ENCODE measurements around the gene SLC25A34.

Gene SLC25A34

DNA sequence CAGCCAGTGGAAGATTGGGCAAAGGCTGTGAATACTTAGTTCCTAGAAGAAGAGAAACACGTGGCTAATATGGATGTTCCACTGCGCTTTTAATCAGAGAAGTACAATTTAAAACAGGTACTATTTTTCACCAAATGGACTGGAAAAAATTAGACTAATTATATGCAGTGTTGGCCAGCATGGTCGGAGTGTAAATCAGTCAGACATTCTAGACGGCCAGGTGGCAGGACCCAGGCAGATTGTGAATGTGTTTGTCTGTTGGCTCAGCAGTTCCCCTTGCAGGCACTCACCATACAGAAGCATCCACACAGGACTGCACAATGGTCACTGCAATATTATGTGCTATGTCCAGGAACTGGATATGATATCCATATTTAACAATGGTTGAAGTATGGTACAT is 23.9 kb upstream of the SLC25A34 start:
- no peak overlapping the region for H3K9ac ChIP-seq (ENCODE audit: low read depth in 1 of 2, low read length in 2 of 2)
- no peaks in the 10 kb centered on the region for H3K27me3 ChIP-seq (ENCODE audit: control insufficient read depth in 1 of 2, insufficient read depth in 2 of 2, low read length in 2 of 2)
- H3K4me3 ChIP-seq (ENCODE audit: low read depth in 1 of 2, low read length in 2 of 2) = no peak overlapping the region
- H3K36me3 ChIP-seq (ENCODE audit: control insufficient read depth in 1 of 2, insufficient read depth in 2 of 2, low read length in 2 of 2) = peaks cover 8 to 22% of the 10 kb centered on the region in 2 donors
- H3K9me3 ChIP-seq (ENCODE audit: control insufficient read depth in 1 of 2, low read length in 2 of 2) = no peaks in the 10 kb centered on the region
- no peak overlapping the region for H3K27ac ChIP-seq (ENCODE audit: low read depth, low read length)
- no peaks in the 10 kb centered on the region for H3K4me1 ChIP-seq (ENCODE audit: control insufficient read depth in 1 of 2, insufficient read depth in 2 of 2, low read length in 2 of 2)

DNA sequence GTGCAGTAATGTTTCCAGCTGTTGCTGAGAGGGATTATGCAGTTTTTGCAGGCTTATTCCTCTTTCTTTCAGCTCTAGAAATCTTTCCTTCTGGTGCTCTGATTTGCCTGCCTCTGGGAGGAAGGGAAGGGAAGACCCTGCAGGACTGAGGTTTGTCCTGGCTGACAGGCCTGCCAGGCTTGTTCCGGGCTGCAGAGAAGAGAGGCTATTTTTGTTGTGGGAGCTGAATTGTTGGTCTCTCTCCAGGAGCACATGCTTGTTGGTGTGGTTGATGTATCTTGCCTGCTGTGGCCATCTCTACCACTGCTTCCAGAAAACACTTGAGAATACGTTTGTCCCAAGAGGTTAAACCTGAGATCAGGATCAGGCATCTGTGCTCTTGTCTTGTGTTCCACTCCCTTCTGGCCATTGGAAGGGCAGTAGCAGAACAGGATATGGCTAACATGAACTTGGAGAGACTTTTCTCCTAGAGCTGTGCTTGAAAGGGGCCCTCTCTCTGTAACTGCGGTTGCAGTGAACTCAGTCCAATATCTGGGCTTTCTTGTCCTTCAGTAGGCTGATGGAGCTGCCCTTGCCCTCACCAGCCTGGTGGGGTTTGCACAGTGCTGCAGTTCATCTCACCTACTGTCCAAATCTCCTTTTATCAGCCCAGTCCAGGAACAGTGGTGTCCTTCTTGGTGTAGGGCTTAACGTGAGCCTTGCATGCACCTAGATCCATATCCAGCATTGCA is 21.5 kb upstream of the SLC25A34 start:
- no peaks in the 10 kb centered on the region for H3K27me3 ChIP-seq (ENCODE audit: control insufficient read depth in 1 of 2, insufficient read depth in 2 of 2, low read length in 2 of 2)
- H3K9me3 ChIP-seq (ENCODE audit: control insufficient read depth in 1 of 2, low read length in 2 of 2) = no peaks in the 10 kb centered on the region
- H3K27ac ChIP-seq (ENCODE audit: low read depth, low read length) = no peak overlapping the region
- H3K4me3 ChIP-seq (ENCODE audit: low read depth in 1 of 2, low read length in 2 of 2) = no peak overlapping the region
- no peaks in the 10 kb centered on the region for H3K4me1 ChIP-seq (ENCODE audit: control insufficient read depth in 1 of 2, insufficient read depth in 2 of 2, low read length in 2 of 2)
- no peak overlapping the region for H3K9ac ChIP-seq (ENCODE audit: low read depth in 1 of 2, low read length in 2 of 2)
- peaks cover 23 to 43% of the 10 kb centered on the region in 2 donors for H3K36me3 ChIP-seq (ENCODE audit: control insufficient read depth in 1 of 2, insufficient read depth in 2 of 2, low read length in 2 of 2)

GRCh38 chr1:15717418-15718125 is 18.5 kb upstream of the SLC25A34 start:
- Histone ChIP-seq H3K9ac (ENCODE audit: low read depth in 1 of 2, low read length in 2 of 2) (no peak overlapping the region), H3K27me3 (ENCODE audit: control insufficient read depth in 1 of 2, insufficient read depth in 2 of 2, low read length in 2 of 2) (no peaks in the 10 kb centered on the region), H3K36me3 (ENCODE audit: control insufficient read depth in 1 of 2, insufficient read depth in 2 of 2, low read length in 2 of 2) (peaks cover 29 to 68% of the 10 kb centered on the region in 2 donors), H3K9me3 (ENCODE audit: control insufficient read depth in 1 of 2, low read length in 2 of 2) (no peaks in the 10 kb centered on the region), H3K4me1 (ENCODE audit: control insufficient read depth in 1 of 2, insufficient read depth in 2 of 2, low read length in 2 of 2) (no peaks in the 10 kb centered on the region), H3K4me3 (ENCODE audit: low read depth in 1 of 2, low read length in 2 of 2) (no peak overlapping the region), H3K27ac (ENCODE audit: low read depth, low read length) (no peak overlapping the region)

DNA sequence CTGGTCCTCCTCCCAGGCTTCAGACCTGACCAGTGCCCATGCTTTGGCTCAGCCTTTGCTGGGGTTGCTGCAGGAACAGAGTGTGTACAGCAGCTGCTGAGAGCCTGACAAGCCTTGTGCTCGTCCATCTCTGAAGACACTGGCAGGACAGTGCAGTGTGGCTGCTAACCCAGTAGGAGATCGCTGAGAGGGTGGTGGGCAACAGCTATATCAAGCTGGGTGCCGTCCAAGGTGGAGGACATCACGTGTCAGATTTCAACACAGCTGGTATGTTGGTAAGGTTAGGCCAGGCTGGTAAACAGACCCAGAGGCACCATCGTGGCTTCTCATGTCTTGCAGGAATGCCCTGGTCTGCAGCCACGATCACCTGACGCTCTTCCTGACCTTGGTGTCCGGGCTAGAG is 17.9 kb upstream of the SLC25A34 start:
- Histone ChIP-seq H3K27ac (ENCODE audit: low read depth, low read length) (no peak overlapping the region), H3K4me1 (ENCODE audit: control insufficient read depth in 1 of 2, insufficient read depth in 2 of 2, low read length in 2 of 2) (no peaks in the 10 kb centered on the region), H3K27me3 (ENCODE audit: control insufficient read depth in 1 of 2, insufficient read depth in 2 of 2, low read length in 2 of 2) (no peaks in the 10 kb centered on the region), H3K9me3 (ENCODE audit: control insufficient read depth in 1 of 2, low read length in 2 of 2) (no peaks in the 10 kb centered on the region), H3K36me3 (ENCODE audit: control insufficient read depth in 1 of 2, insufficient read depth in 2 of 2, low read length in 2 of 2) (peaks cover 29 to 75% of the 10 kb centered on the region in 2 donors), H3K4me3 (ENCODE audit: low read depth in 1 of 2, low read length in 2 of 2) (no peak overlapping the region), H3K9ac (ENCODE audit: low read depth in 1 of 2, low read length in 2 of 2) (no peak overlapping the region)

DNA sequence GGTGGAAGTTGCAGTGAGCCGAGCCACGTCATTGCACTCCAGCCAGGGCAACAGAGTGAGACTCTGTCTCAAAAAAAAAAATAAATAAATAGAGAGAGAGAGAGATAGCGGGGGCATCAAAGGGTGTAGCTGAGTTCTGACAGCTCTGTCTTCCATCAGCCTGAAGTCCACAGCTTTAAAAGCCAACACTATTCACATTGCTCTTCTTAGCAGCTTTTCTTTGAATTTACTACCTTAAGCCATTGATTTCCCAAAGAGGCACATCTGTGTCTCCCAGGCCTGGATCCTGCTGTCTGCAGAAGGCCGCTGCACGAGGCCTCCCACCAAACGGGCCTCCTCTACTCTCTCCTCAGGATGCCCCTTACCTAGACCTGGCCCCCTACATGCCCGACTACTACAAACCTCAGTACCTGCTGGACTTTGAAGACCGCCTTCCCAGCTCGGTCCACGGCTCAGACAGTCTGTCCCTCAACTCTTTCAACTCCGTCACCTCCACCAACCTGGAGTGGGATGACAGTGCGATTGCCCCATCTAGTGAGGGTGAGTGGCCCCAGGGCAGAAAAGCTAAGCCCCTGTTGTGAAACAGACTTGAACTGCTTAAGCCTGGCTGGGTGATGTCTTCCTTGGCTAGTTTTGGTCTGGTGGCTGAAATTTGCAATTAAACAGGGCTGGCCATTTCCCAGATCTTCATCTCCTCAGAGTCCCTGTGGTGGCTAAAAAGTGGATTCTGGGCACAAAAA is 16.5 kb upstream of the SLC25A34 start:
- Histone ChIP-seq H3K9ac (ENCODE audit: low read depth in 1 of 2, low read length in 2 of 2) (no peak overlapping the region), H3K27ac (ENCODE audit: low read depth, low read length) (no peak overlapping the region), H3K4me3 (ENCODE audit: low read depth in 1 of 2, low read length in 2 of 2) (no peak overlapping the region), H3K36me3 (ENCODE audit: control insufficient read depth in 1 of 2, insufficient read depth in 2 of 2, low read length in 2 of 2) (peaks cover 29 to 82% of the 10 kb centered on the region in 2 donors), H3K9me3 (ENCODE audit: control insufficient read depth in 1 of 2, low read length in 2 of 2) (no peaks in the 10 kb centered on the region), H3K27me3 (ENCODE audit: control insufficient read depth in 1 of 2, insufficient read depth in 2 of 2, low read length in 2 of 2) (no peaks in the 10 kb centered on the region), H3K4me1 (ENCODE audit: control insufficient read depth in 1 of 2, insufficient read depth in 2 of 2, low read length in 2 of 2) (no peaks in the 10 kb centered on the region)

DNA sequence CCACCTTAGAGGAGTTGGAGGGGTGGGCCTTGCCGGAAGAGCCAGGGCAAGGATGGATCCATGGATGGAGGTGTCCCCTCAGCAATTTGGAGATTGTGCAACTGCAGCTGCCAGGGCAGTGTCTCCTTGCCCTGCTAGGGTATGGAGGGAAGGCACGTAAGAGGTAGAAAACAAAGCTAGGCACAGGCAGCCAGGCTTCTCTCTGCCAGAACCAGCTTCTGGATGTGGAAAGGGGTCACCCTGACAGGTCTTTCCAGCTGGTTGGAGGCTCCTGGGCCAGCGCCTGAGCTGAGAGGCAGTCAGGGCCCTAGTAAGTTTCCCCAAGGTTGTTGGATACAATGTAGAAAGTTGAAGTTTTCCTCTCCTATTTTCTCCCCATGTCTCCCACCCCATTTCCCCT is 15.2 kb upstream of the SLC25A34 start:
- Histone ChIP-seq H3K9me3 (ENCODE audit: control insufficient read depth in 1 of 2, low read length in 2 of 2) (no peaks in the 10 kb centered on the region), H3K36me3 (ENCODE audit: control insufficient read depth in 1 of 2, insufficient read depth in 2 of 2, low read length in 2 of 2) (peaks cover 36 to 88% of the 10 kb centered on the region in 2 donors), H3K4me3 (ENCODE audit: low read depth in 1 of 2, low read length in 2 of 2) (no peak overlapping the region), H3K4me1 (ENCODE audit: control insufficient read depth in 1 of 2, insufficient read depth in 2 of 2, low read length in 2 of 2) (no peaks in the 10 kb centered on the region), H3K9ac (ENCODE audit: low read depth in 1 of 2, low read length in 2 of 2) (no peak overlapping the region), H3K27ac (ENCODE audit: low read depth, low read length) (no peak overlapping the region), H3K27me3 (ENCODE audit: control insufficient read depth in 1 of 2, insufficient read depth in 2 of 2, low read length in 2 of 2) (no peaks in the 10 kb centered on the region)

GRCh38 chr1:15722411-15722810 is 13.6 kb upstream of the SLC25A34 start:
- Histone ChIP-seq H3K4me1 (ENCODE audit: control insufficient read depth in 1 of 2, insufficient read depth in 2 of 2, low read length in 2 of 2) (no peaks in the 10 kb centered on the region), H3K27me3 (ENCODE audit: control insufficient read depth in 1 of 2, insufficient read depth in 2 of 2, low read length in 2 of 2) (no peaks in the 10 kb centered on the region), H3K9me3 (ENCODE audit: control insufficient read depth in 1 of 2, low read length in 2 of 2) (no peaks in the 10 kb centered on the region), H3K36me3 (ENCODE audit: control insufficient read depth in 1 of 2, insufficient read depth in 2 of 2, low read length in 2 of 2) (peaks cover 37 to 88% of the 10 kb centered on the region in 2 donors), H3K9ac (ENCODE audit: low read depth in 1 of 2, low read length in 2 of 2) (no peak overlapping the region), H3K4me3 (ENCODE audit: low read depth in 1 of 2, low read length in 2 of 2) (no peak overlapping the region), H3K27ac (ENCODE audit: low read depth, low read length) (no peak overlapping the region)

DNA sequence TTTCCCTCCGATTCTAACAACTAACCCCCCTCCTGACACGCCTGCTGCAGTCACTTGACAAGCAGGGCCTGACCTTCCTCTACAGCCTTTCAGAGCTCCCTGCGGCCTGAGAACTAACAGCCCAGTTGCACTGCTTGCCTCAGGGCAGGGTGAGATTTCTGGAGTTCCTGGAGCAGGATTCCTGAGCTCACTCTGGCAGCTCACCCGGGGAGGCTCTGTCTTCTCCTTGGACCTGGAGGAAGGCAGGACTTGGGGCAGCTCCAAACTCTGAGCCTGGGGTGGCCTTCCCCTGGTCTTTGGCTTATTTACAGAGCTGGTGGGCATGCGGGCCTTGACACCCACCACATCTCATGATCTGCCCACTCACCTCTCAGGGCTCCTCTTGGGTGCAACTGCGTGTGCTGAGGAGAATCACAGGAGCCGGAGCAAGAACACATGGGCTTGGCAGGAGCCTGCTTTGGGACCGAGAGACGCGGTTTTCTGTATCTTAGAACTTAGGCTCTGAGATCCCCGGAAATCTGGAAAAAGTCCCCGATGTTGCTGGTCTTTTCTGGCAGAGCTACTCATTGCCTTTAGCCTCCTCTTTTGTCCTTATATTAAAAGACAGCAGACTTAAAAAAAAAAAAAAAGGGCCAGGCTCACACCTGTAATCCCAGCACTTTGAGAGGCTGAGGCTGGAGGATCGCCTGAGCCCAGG is 13.1 kb upstream of the SLC25A34 start:
- H3K27ac ChIP-seq (ENCODE audit: low read depth, low read length) = no peak overlapping the region
- H3K9me3 ChIP-seq (ENCODE audit: control insufficient read depth in 1 of 2, low read length in 2 of 2) = no peaks in the 10 kb centered on the region
- no peak overlapping the region for H3K9ac ChIP-seq (ENCODE audit: low read depth in 1 of 2, low read length in 2 of 2)
- H3K36me3 ChIP-seq (ENCODE audit: control insufficient read depth in 1 of 2, insufficient read depth in 2 of 2, low read length in 2 of 2) = peaks cover 37 to 88% of the 10 kb centered on the region in 2 donors
- no peaks in the 10 kb centered on the region for H3K4me1 ChIP-seq (ENCODE audit: control insufficient read depth in 1 of 2, insufficient read depth in 2 of 2, low read length in 2 of 2)
- H3K27me3 ChIP-seq (ENCODE audit: control insufficient read depth in 1 of 2, insufficient read depth in 2 of 2, low read length in 2 of 2) = no peaks in the 10 kb centered on the region
- no peak overlapping the region for H3K4me3 ChIP-seq (ENCODE audit: low read depth in 1 of 2, low read length in 2 of 2)

GRCh38 chr1:15723631-15724246 is 12.3 kb upstream of the SLC25A34 start:
- Histone ChIP-seq H3K4me3 (ENCODE audit: low read depth in 1 of 2, low read length in 2 of 2) (no peak overlapping the region), H3K4me1 (ENCODE audit: control insufficient read depth in 1 of 2, insufficient read depth in 2 of 2, low read length in 2 of 2) (no peaks in the 10 kb centered on the region), H3K27me3 (ENCODE audit: control insufficient read depth in 1 of 2, insufficient read depth in 2 of 2, low read length in 2 of 2) (no peaks in the 10 kb centered on the region), H3K27ac (ENCODE audit: low read depth, low read length) (no peak overlapping the region), H3K9me3 (ENCODE audit: control insufficient read depth in 1 of 2, low read length in 2 of 2) (no peaks in the 10 kb centered on the region), H3K36me3 (ENCODE audit: control insufficient read depth in 1 of 2, insufficient read depth in 2 of 2, low read length in 2 of 2) (peaks cover 39 to 90% of the 10 kb centered on the region in 2 donors), H3K9ac (ENCODE audit: low read depth in 1 of 2, low read length in 2 of 2) (no peak overlapping the region)

Data from duodenal mucosa (tissue), 2 donors.